Raji (cell line): ENCODE results near the gene PPIL1.
A peak's percentile ranks its signal among the peaks of the same experiment; 100 is the strongest.

Experiments
- POLR2A ChIP-seq: IDR thresholded peaks from 2 replicates; pipeline ENCODE4 v1.6.1; 2011; ENCODE audit warnings: low read depth, low read length, control low read depth; ENCODE audit not compliant: insufficient read depth

The PPIL1 gene

GRCh38 chr6:36904114-36904513 is 29.5 kb upstream of the PPIL1 start:
- TF ChIP-seq POLR2A = no peak

- no peak for TF ChIP-seq POLR2A
These were observed 23.0 kb upstream of the PPIL1 start for GRCh38 chr6:36897609-36898008.

GRCh38 chr6:36893976-36894932 is 19.7 kb upstream of the PPIL1 start:
- TF ChIP-seq POLR2A = no peak

DNA sequence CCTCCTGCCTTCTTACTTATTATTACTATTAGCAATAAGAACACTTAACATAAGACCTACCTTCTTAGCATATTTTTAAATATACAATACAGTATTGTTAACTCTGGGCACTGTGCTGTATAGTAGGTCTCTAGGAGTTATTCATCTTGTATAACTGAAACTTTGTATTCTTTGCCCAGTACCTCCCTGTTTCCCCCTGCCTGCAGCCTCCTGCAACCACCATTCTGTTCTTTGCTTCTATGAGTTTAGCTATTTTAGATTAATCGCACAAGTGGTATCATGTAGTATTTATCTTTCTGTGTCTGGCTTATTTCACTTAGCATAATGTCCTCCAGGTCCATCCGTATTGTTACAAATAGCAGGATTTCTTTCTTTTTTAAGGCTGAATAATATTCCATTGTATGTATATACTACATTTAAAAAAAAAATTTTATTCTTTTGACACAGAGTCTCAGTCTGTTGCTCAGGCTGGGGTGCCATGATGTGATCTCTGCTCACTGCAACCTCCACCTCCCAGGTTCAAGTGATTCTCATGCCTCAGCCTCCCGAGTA is 15.6 kb upstream of the PPIL1 start:
- no peak for TF ChIP-seq POLR2A

- no peak for TF ChIP-seq POLR2A
These were observed 14.3 kb upstream of the PPIL1 start for GRCh38 chr6:36888654-36889481.

GRCh38 chr6:36888115-36888643 is 13.6 kb upstream of the PPIL1 start:
- TF ChIP-seq POLR2A = no peak

GRCh38 chr6:36886950-36887618 is 12.5 kb upstream of the PPIL1 start:
- TF ChIP-seq POLR2A = no peak

DNA sequence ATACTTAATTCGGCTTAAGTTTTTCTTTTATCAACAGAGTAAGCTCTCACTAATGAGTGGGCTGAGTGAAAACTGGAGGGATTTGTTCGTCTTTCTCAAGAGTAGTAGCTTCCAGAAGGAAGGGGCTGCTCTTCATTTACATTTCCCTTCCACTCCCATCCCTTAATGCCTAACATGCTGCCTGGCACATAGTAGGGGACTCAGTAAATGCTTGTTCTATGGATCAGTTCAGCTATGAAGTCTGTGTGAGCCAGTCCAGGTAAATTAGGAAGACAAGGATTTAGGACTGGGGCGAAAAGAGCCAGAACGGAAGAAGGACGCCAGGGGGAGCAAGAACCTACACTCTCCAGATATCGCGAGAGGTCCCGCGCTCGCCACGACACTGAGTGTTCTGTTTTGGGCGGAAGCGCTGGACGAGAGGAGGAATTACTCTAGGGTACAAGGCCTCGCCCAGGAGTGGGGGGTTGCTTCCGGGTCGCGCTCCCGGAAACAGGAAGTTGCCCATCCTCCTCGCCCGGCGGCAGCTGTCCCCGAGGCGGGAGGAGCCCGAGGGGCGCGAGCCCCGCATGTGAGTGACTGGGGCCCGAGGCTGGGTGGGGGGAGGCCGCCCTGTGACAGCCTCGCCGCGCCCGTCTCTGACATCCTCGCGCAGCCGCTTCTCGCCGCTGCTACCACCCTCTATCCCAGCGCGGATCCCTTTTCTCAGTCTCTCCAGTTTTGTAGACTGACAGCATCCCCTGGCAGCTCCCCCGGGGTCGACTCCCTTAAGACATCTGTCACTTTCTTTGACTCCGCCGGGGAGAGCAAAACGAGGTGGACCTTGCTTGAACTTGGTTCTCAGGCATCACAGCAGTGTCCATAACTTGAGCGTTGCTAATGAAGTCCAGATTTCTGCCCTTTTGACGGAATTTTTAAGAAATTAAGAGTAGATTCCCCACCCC is 11.1 kb upstream of the PPIL1 start, which contains the start of gene C6orf89:
Gene C6orf89 (plus strand): TSS at position 492 of the 941 bp plus-strand sequence. CDS start 13,493 bp downstream, outside the sequence.
- TF ChIP-seq POLR2A = peak; percentile 82

- no peak for TF ChIP-seq POLR2A
These were observed 10.0 kb upstream of the PPIL1 start for GRCh38 chr6:36884610-36885009.

DNA sequence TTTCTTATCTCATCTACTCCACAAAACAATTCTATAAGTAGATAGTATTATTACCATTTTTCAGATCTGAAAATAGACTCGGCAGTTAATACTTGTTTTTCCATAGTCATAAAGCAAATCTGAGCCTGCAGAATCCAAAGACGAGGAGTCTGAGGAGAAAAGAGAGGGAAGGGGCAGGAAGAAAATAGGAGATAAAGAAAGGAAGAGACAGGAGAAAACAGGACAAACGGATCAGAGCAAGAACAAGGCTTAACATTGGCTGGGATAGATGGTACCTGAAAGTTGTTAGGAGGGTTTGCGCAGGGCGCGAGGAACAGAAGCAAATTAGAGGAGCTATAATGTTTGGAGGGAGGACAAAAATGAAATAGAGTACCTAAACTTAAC is 639 bp upstream of the PPIL1 start:
- TF ChIP-seq POLR2A = no peak

DNA sequence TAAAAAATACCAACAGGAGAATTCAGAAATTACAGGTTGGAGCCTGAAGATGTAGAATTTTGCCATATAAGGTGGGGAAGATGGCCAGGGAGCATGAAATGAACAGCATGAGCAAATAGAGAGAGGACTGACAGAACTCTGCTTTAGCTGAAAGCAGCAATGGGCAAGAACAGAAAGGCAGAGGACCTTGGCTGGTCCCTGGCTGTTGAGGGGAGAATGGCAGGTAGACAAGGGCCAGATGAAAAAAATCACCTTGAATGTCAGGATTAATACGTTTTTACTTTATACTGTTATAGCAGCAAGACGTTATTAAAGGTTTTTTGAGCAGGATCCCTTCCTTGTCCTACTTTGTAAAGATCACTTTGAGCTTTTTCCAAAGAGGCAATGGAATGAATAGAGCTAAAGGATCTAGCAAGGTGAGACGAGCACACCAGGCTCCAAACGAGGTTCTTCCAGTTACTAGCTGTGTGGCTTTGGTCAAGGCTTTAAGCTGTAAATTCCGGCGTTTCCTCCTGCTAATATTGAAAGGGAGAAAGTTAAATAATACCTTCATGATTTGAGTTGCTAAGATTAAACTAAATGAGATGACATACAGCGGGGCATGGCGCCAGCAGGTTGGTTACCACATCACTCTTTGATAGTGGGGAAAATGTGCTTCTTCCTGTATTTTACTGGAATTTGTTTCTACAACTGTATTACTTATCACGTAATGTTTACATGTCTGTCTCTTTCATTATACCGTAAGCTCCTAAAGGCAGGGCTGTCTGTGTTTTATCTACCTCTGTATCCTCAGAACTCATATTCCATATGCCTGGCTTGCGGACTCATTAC is 776 bp downstream of the PPIL1 start:
- TF ChIP-seq POLR2A = no peak

- no peak for TF ChIP-seq POLR2A
These were observed 1.5 kb downstream of the PPIL1 start for GRCh38 chr6:36873115-36873514.

GRCh38 chr6:36871686-36872085 is 2.9 kb downstream of the PPIL1 start:
- no peak for TF ChIP-seq POLR2A
